GM12878 (cell line): ENCODE measurements around the gene TMEM223. TPM values are rescaled to one million over a fixed set of nuclear protein-coding genes. Genes with fewer than 3 reads are reported as not detected.
A peak's percentile ranks its signal among the peaks of the same experiment; 100 is the strongest.

Experiments used
- ATAC-seq: fragments of 200-7000 bp; cut with Tn5 transposase; 3 replicates; pipeline ENCODE4 v1.9.1; 2020; ENCODE audit warnings: mild to moderate bottlenecking, moderate library complexity
- BruUV-seq: library from RNA; stranded (reverse); fragments of 400-500 nt; replicated peaks from 2 replicates; lab custom pipeline; 2021; lab: Mats Ljungman, UMichigan
- CTCF ChIA-PET: fragments of 300-600 bp; sonication (Branson Sonifier 250); formaldehyde crosslinking; extraction: SDS; loops from one replicate; lab custom pipeline; 2021; ENCODE audit warnings: inconsistent platforms; lab: Yijun Ruan, JAX
- POLR2A ChIA-PET: fragments of 350-600 bp; formaldehyde crosslinking; extraction: SDS; loops from one replicate; lab custom pipeline; 2021; ENCODE audit warnings: inconsistent platforms; lab: Charles Lee
- RAD21 ChIA-PET: fragments of 300-600 bp; sonication (Branson Sonifier 250); formaldehyde crosslinking; loops from one replicate; lab custom pipeline; 2023; ENCODE audit warnings: antibody characterized with exemption; ENCODE audit not compliant: unreplicated experiment; lab: Charles Lee
- SMC1A ChIA-PET: fragments of 300-600 bp; sonication (Branson Sonifier 250); formaldehyde crosslinking; loops from one replicate; lab custom pipeline; 2023; ENCODE audit not compliant: unreplicated experiment, uncharacterized antibody; lab: Charles Lee
- DNase-seq: peaks from one replicate; pipeline ENCODE4 v3.0.0-alpha.2; 2011; ENCODE audit warnings: low read depth, low spot score
- FAIRE-seq: peaks from 3 replicates; lab custom pipeline; 2011; peaks lifted over from hg19 to GRCh38; lab: Jason Lieb, UNC
- H2AFZ ChIP-seq: 2 replicates; pipeline ENCODE4 v1.6.0; 2011; ENCODE audit warnings: low read depth, low read length, control low read depth; ENCODE audit not compliant: control insufficient read depth
- H3K27ac ChIP-seq: 2 replicates; pipeline ENCODE4 v1.5.1; 2011; ENCODE audit warnings: control low read depth; ENCODE audit not compliant: control insufficient read depth, insufficient read depth
- H3K27me3 ChIP-seq, 2 experiments: replicated peaks in 1 of 2; 2 replicates each; pipeline versions ENCODE4 v1.6.0 to v1.6.1; 2011; ENCODE audit warnings: low read length in 1 of 2; ENCODE audit not compliant: control insufficient read depth in 2 of 2, insufficient read depth in 2 of 2
- H3K36me3 ChIP-seq, 2 experiments: 2 replicates each; pipeline ENCODE4 v1.5.1; 2011; ENCODE audit warnings: low read length in 1 of 2; ENCODE audit not compliant: control insufficient read depth in 2 of 2, insufficient read depth in 2 of 2
- H3K4me1 ChIP-seq: 2 replicates; pipeline ENCODE4 v1.6.1; 2011; ENCODE audit warnings: mild to moderate bottlenecking, low read length, moderate library complexity, mixed read lengths; ENCODE audit not compliant: control insufficient read depth, insufficient read depth
- H3K4me2 ChIP-seq: 2 replicates; pipeline ENCODE4 v1.6.0; 2011; ENCODE audit warnings: control low read depth; ENCODE audit not compliant: control insufficient read depth, insufficient read depth
- H3K4me3 ChIP-seq: fragments of 200-600 bp; sonication (generic); 2 replicates; pipeline ENCODE4 v1.5.1; 2016
- H3K79me2 ChIP-seq: 2 replicates; pipeline ENCODE4 v1.6.0; 2011; ENCODE audit warnings: low read length; ENCODE audit not compliant: control insufficient read depth, insufficient read depth
- H3K9ac ChIP-seq: 2 replicates; pipeline ENCODE4 v1.8.0; 2011; ENCODE audit warnings: low read length, control low read depth, mixed read lengths; ENCODE audit not compliant: control insufficient read depth, insufficient read depth
- H3K9me3 ChIP-seq: replicated peaks from 3 replicates; pipeline ENCODE4 v1.5.1; 2011; ENCODE audit warnings: mild to moderate bottlenecking, low read length; ENCODE audit not compliant: control insufficient read depth, insufficient read depth
- H4K20me1 ChIP-seq: 2 replicates; pipeline ENCODE4 v1.6.0; 2011; ENCODE audit not compliant: control insufficient read depth, insufficient read depth
- ATF2 ChIP-seq: IDR thresholded peaks from 2 replicates; pipeline ENCODE4 v1.6.1; 2012; ENCODE audit warnings: low read length, inconsistent platforms
- LARP7 ChIP-seq: fragments of 450-650 bp; IDR thresholded peaks from 2 replicates; pipeline ENCODE4 v1.6.1; 2017; ENCODE audit warnings: mild to moderate bottlenecking
- MYC ChIP-seq: IDR thresholded peaks from 2 replicates; pipeline ENCODE4 v1.6.1; 2011; ENCODE audit warnings: mild to moderate bottlenecking, low read length, moderate library complexity, inconsistent platforms; ENCODE audit not compliant: insufficient read depth, insufficient replicate concordance, insufficient read length, severe bottlenecking
- NFXL1 ChIP-seq: fragments of 450-650 bp; IDR thresholded peaks from 2 replicates; pipeline ENCODE4 v1.6.1; 2017; ENCODE audit warnings: antibody characterized with exemption, mild to moderate bottlenecking, borderline replicate concordance
- NRF1 ChIP-seq: conservative IDR thresholded peaks from 2 replicates; pipeline ENCODE4 v1.6.1; 2011; ENCODE audit warnings: mild to moderate bottlenecking, low read depth, low read length, improper control_type of control experiment
- POLR2AphosphoS2 ChIP-seq: IDR thresholded peaks from 2 replicates; pipeline ENCODE4 v1.6.1; 2011; ENCODE audit warnings: low read depth, mild to moderate bottlenecking, low read length, improper control_type of control experiment, moderate library complexity
- POLR2AphosphoS5 ChIP-seq: IDR thresholded peaks from 2 replicates; pipeline ENCODE4 v1.6.1; 2011; ENCODE audit warnings: mild to moderate bottlenecking, low read length, inconsistent platforms
- RAD51 ChIP-seq: fragments of 450-650 bp; IDR thresholded peaks from 2 replicates; pipeline ENCODE4 v1.6.1; 2016; ENCODE audit warnings: moderate library complexity, mild to moderate bottlenecking, inconsistent platforms
- ZBED1 ChIP-seq: IDR thresholded peaks from 2 replicates; pipeline ENCODE4 v1.6.1; 2016; ENCODE audit warnings: borderline replicate concordance
- WGBS: methylation state at CpG from one replicate; pipeline ENCODE4 v1.1.6; 2016; ENCODE audit warnings: low lambda C conversion rate; ENCODE audit not compliant: insufficient replicate concordance, insufficient coverage; ENCODE audit errors: missing lambda C conversion rate; 5-methylcytosine and 5-hydroxymethylcytosine counted together
- in situ Hi-C: fragments of 300-500 bp; cut with MboI; formaldehyde crosslinking; loops from 9 replicates; pipeline ENCODE4 v1.14.3; 2018; ENCODE audit warnings: mixed read lengths
- intact Hi-C: fragments of 100-400 bp; cut with micrococcal nuclease; formaldehyde crosslinking; loops from one replicate; pipeline ENCODE4 v1.14.2; 2022; ENCODE audit not compliant: unreplicated experiment
- polyA plus RNA-seq, 11 experiments: library from polyadenylated mRNA; depleted of rRNA in 4 of 11; unstranded in 6 of 11; stranded (reverse) in 5 of 11; fragments of >200 nt; fragmentation: Nextera tagmentation in 4 of 11; fragmentation: Illumina TruSeq in 1 of 11; extraction: Ambion mirVana in 4 of 11; extraction: Trizol in 1 of 11; gene quantifications; 1 replicate in 1 of 11; 2 replicates in 10 of 11; pipeline versions ENCODE4 v1.2.1 to v1.2.3, GENCODE V29; 2011 to 2016; ENCODE audit warnings: inconsistent platforms in 2 of 11, missing spikeins in 2 of 11, low read depth in 1 of 11
- total RNA-seq, 4 experiments: library from RNA; depleted of rRNA in 3 of 4; stranded (reverse); fragments of >200 nt in 3 of 4; fragmentation: Illumina TruSeq in 1 of 4; extraction: Trizol in 1 of 4; gene quantifications; 2 replicates each; pipeline versions ENCODE4 v1.2.1 to v1.2.3, GENCODE V29; 2013 to 2021
- TF ChIP-seq, protein P1 (sequence below): fragments of 450-650 bp; IDR thresholded peaks from 2 replicates; pipeline ENCODE4 v1.6.1; 2017; ENCODE audit warnings: mild to moderate bottlenecking, moderate library complexity

Gene TMEM223
- total and polyA plus RNA-seq, 10 of the 15 experiments (the other 5 are each of a cell fraction or from before 2014, with no cell fraction given): 5.3 to 33.2 (median 14.0) TPM

DNA sequence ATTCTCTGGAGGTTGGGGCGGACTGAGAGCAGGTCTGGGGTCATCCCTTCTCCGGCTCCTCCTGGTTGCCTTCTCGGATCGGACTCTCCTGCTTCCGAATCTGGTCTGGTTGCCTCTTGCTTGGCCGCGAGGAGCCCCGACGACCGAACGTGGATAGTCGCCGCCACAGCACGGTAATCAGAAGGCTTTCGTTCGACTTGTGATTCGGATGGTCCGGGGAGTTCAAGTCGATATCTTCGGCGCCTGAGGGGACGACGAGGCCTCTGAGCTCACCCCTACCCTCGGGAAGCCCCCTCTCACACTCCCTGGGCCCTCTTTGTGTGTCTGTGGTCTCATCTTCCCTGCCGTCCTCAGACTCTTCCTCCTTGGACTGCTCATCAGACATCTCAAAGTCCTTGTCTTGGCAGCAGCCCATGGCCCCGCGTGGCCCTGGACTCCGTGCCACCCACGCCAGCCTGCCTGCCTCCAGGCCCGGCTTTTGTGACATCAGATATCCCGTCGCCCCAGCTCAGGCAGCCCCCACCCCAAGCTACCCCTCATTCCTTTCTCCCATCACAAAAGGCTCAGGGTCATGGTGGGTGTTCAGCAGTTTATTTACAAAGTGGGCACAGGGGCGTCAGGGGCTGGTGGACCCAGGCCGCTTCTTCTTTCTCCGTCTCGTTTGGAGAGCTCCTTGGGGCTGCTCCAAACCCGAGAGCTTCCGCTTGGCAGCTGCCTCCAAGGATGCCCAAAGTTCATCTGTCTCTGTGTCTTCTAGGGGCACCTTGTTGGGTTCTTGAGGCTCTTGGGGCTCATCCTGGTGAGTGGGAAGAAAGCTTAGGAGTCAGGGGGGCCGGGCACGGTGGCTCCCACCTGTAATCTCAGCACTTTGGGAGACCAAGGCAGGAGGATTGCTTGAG, 40.8 kb upstream of the TMEM223 start, which contains the start of gene TEX54:
TEX54 (minus strand) TSS at position 506 of the 899 bp plus-strand sequence.
- 22% methylated on average over 40 of the region's 40 CpGs for WGBS
- FAIRE-seq (no peak), DNase-seq (no peak), ATAC-seq (peak; percentile 18)
- Histone ChIP-seq H4K20me1 (no peaks in the 10 kb centered on the region), H3K27me3 (no peaks in the 10 kb centered on the region), H2AFZ (peak within 1 kb of the TSS; percentile 51), H3K9ac (peak within 1 kb of the TSS; percentile 53), H3K27ac (peak within 1 kb of the TSS; percentile 84), H3K4me1 (peaks cover 8% of the 10 kb centered on the region), H3K36me3 (peaks cover 15 to 18% of the 10 kb centered on the region in 2 experiments), H3K4me2 (peak within 1 kb of the TSS; percentile 92), H3K9me3 (no peaks in the 10 kb centered on the region), H3K4me3 (peak within 1 kb of the TSS; percentile 99), H3K79me2 (peaks cover 32% of the 10 kb centered on the region)
- RAD21 ChIA-PET: interaction anchor here (0.7 to 2.1 kb wide), 13 partner anchors 8 to 104 kb away, joined by 3 to 12 read pairs (median 4); partner anchors contain the start of genes NXF1, TMEM179B, TMEM223 and TTC9C
- CTCF ChIA-PET: interaction anchor here (0.7 to 3.3 kb wide), 5 partner anchors 25 to 49 kb away, joined by 3 to 31 read pairs (median 3); partner anchors contain the start of gene TMEM179B
- TF ChIP-seq ZBED1 (peak; percentile 49; the same call in 1 of the 2 replicates), POLR2AphosphoS2 (peak; percentile 50; the same call in 1 of the 2 replicates), NRF1 (no peak), NFXL1 (no peak), RAD51 (0 out of 2 replicates have a peak, but pooled peaks have one; percentile 1), ATF2 (no peak), POLR2AphosphoS5 (peak; percentile 3; the same call in 1 of the 2 replicates), LARP7 (peak; percentile 33; the same call in 1 of the 2 replicates), MYC (peak; percentile 1)
- TF ChIP-seq, protein P1, sequence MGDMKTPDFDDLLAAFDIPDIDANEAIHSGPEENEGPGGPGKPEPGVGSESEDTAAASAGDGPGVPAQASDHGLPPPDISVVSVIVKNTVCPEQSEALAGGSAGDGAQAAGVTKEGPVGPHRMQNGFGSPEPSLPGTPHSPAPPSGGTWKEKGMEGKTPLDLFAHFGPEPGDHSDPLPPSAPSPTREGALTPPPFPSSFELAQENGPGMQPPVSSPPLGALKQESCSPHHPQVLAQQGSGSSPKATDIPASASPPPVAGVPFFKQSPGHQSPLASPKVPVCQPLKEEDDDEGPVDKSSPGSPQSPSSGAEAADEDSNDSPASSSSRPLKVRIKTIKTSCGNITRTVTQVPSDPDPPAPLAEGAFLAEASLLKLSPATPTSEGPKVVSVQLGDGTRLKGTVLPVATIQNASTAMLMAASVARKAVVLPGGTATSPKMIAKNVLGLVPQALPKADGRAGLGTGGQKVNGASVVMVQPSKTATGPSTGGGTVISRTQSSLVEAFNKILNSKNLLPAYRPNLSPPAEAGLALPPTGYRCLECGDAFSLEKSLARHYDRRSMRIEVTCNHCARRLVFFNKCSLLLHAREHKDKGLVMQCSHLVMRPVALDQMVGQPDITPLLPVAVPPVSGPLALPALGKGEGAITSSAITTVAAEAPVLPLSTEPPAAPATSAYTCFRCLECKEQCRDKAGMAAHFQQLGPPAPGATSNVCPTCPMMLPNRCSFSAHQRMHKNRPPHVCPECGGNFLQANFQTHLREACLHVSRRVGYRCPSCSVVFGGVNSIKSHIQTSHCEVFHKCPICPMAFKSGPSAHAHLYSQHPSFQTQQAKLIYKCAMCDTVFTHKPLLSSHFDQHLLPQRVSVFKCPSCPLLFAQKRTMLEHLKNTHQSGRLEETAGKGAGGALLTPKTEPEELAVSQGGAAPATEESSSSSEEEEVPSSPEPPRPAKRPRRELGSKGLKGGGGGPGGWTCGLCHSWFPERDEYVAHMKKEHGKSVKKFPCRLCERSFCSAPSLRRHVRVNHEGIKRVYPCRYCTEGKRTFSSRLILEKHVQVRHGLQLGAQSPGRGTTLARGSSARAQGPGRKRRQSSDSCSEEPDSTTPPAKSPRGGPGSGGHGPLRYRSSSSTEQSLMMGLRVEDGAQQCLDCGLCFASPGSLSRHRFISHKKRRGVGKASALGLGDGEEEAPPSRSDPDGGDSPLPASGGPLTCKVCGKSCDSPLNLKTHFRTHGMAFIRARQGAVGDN: 0 out of 2 replicates have a peak, but pooled peaks have one; percentile 22
- SMC1A ChIA-PET: interaction anchor here (0.7 to 1.9 kb wide), 6 partner anchors 8 to 78 kb away, joined by 3 to 7 read pairs (median 4); partner anchors contain the start of gene ZBTB3
- TSS peak; percentile 95 for BruUV-seq
- POLR2A ChIA-PET: interaction anchor here (0.6 to 2.9 kb wide), 22 partner anchors 8 to 838 kb away, joined by 3 to 50 read pairs (median 5); partner anchors contain the start of genes C11orf98, CSKMT, NXF1 and POLR2G
- in situ Hi-C loops: no loop called here
- intact Hi-C loops: loop anchor here (10.0 kb wide), 1 partner anchor 238 kb away; the partner anchor contains the start of gene TUT1
